Measurements from ENCODE around the gene ZNF80.

DNA sequence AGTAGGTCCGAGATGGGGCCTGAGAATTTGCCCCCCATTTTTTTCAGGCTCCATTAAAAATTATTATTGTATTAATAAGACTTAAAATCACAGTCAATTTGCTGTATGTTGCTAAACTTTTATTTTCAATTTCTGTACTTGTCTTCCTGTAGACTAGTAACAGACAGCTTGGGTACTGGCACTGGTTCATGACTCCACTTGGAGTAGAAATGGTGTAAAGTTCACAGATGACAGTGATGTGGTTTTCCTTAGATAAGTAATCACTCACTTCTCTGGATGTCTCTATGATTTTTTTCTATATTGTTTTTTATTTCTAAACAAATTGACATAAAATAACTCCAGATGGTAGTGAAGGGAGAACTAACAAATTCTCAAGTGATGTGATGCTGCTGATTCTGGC, 15.6 kb upstream of the ZNF80 start:
- TF ChIP-seq CTCF (conservative IDR thresholded peaks at IDR 0.05 in 1 of 2, IDR thresholded peaks at IDR 0.05 in 1 of 2; ENCODE audit: low read depth in 1 of 2, low read length in 2 of 2), result no peak
- TF ChIP-seq EZH2 (IDR thresholded peaks at IDR 0.05; ENCODE audit: low read length, missing control alignments), result no peak

All from fibroblast of lung (primary cell).